22Rv1 (cell line): ENCODE data around the gene FAM216B.

Experiments
- CTCF ChIP-seq: fragments of 450-650 bp; IDR thresholded peaks from 2 replicates; pipeline ENCODE4 v1.5.1; 2017; ENCODE audit warnings: mild to moderate bottlenecking
- ZFX ChIP-seq: fragments of 450-650 bp; IDR thresholded peaks from 2 replicates; pipeline ENCODE4 v1.6.1; 2017; ENCODE audit warnings: antibody characterized with exemption, borderline replicate concordance

DNA sequence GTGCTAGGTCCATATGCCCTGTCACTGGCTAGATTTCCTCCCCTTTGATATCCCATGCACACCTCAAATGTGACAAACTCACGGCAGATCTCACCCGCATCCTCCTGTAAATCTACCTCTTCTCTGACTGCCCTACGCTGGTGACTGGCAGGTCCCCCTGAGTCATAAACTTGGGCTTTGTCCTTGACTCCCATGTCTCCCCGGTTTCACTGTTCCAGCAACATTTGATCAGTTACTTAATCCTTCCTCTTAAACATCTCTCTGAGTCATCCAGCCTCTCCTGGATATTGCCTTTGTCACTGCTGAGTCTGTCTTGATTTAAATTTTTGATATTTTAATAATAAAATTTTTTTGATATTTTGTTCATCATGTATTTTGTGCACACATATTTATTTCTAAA, 26.5 kb downstream of the FAM216B start:
- no peak for TF ChIP-seq CTCF
- no peak for TF ChIP-seq ZFX
